HG03558 (cell line): ENCODE measurements around the gene RTTN.
"Not testable (repeated sequence)": the region's sequence is repeated elsewhere in the genome, so short reads cannot be mapped to it uniquely, and the experiment has no call there.

Experiments used
- ATAC-seq: cut with Tn5 transposase; IDR thresholded peaks from one replicate; pipeline ENCODE4 v1.9.1; 2021; ENCODE audit warnings: moderate number of reproducible peaks; ENCODE audit not compliant: unreplicated experiment; ENCODE audit errors: extremely low read depth

RTTN gene, protein sequence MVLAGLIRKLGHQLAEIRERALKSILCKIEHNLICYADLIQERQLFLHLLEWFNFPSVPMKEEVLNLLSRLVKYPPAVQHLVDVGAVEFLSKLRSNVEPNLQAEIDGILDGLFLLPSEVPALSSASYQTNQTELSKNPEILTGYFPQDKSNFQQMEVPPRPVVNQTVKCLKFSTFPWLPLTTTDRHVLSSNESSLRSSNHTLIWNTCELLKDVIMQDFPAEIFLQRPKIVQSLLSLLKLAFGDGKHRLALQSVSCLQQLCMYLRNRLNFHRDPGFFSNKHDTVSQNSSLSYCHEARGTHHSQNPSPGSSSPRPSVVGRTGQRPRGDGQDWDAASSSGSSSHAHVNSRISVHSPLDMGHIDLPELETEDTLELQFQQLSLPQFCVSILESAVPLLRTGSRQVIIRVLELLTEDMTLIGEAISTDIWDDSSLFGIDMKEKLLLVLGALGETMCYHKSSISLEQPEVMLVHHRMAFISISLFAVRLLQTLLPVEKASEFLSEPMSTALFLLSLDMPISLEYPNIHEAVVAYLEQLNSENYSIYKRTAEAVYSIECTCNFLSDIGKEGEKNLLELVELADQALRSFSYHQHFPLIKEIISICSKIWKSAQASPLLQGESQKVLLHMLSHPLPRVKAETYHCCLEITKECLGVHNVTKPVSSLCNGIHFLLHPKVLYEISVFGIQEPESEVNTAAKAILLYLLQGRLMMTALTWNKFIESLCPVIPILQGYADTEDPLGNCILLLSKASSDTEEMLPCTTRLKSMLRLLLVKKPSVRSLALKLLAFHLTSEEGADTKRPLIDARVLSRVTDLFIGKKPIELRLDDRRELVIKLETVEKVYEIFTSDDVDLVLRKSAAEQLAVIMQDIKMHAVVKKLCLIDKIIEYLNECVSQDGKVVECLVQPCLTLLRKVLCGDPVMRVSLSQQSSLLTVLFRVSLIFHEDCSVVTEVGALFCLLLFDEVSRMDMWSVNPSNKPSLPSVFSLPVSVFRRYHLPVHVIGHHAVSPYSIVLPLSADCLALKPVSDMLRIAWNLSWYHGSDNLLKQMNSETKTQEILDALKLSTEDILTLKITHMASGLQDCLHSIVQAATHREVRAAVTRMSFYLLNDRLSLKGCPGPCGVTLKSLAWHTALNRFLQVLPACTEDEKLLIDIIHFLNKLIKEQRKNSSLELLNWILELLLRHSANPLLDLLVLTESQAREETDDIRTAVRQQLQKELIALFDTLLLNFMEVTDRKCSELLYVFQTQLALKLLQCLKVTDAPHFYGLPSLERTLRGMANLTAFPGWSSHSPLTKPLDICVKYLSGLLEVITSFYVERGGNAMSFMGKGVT (N-terminal part only)

DNA sequence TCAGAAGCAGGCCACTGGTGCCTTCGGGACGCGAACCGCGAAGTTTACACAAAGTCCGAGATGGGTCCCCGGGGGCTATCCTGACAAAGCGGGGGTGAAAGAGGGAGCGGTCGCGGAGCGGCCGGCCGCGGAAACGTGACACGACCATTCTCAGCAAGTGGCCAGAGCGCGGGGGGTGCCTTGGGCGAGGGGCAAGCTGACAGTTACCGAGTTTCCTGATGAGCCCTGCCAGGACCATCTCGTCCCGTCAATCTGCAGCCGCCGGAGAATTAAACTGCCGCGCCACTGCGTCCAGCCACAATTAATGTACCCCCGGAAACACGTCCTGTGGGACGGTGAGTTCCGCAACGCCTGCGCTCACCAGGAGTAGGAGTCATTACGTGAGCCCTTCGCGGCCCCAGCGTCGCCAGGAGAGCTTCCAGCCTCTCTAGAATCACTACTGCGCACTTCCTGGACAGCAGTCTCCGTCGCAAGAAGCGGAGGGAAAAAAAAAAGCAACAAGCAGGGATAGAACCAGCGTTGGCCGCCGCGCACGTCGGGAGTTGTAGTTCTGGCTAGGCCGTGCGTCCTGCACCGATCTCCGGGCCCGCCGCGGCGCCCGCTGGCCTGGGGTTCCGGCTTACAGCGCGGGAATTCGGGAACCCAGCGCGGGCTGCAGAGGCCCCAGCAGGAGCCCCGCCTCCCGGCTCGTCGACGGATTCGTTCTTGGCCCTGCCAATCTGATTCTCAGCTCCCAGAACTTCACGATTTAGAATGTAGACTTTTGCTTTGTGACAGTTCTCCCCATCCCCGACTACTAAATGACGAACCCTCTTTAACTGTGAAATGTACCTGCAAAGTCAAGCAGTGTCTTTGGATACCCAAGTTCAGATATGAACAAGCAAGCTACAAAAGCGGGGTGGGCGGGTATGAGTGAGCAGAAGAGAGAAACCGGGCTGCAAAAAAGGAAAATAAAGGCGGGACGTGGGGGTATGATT is at the start of gene RTTN:
TSS of gene RTTN (minus strand) at position 267 of the 977 bp plus-strand sequence. CDS start at position 238, 29 bp downstream.
- ATAC-seq: peak; percentile 93

DNA sequence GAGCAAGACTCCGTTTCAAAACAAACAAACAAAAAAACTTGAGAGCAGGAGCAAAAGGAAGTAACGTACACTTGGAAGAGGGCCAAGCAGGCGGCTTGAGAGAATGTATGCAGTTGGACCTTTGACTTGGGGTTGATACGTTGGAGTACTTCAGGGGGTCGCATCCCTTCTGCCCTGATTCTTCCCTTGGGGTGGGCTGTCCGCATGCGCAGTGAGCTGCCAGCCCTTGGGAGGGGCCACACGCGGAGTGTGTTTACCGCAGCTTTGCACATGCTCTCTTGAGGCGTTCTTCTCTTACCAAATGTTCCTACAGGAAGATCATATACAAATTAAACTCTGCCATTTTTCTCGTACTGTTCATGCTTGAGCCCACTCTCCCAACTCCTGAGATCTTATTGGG is 45.3 kb upstream of the RTTN start:
- no peak for ATAC-seq

DNA sequence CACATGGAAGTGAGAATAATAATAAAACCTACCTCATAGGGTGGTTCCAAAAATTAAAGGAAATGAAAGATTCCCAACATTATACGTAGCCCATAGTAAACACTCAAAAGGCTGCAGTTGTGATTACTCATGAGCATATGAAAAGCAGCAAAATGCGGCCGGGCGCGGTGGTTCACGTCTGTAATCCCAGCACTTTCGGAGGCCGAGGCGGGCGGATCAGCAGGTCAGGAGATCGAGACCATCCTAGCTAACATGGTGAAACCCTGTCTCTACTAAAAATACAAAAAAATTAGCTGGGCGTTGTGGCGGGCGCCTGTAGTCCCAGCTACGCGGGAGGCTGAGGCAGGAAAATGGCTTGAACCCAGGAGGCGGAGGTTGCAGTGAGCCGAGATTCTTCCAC is 44.4 kb upstream of the RTTN start:
- not testable (repeated sequence) for ATAC-seq

DNA sequence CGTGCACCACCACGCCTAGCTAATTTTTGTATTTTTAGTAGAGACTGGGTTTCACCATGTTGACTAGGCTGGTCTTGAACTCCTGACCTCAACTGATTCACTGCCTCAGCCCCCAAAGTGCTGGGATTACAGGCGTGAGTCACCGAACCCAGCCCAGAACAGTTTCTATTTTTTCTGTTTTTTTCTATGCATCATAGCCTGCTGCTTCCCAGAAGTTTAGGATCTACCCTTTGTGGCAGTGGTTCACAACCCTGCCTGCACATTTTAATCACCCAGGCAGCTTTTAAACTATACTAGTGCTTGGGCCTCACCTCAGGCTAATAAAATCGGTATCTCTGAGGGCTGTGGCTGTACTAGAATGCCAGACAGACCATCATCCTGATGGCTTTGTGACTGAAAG is 43.6 kb upstream of the RTTN start:
- no peak for ATAC-seq

DNA sequence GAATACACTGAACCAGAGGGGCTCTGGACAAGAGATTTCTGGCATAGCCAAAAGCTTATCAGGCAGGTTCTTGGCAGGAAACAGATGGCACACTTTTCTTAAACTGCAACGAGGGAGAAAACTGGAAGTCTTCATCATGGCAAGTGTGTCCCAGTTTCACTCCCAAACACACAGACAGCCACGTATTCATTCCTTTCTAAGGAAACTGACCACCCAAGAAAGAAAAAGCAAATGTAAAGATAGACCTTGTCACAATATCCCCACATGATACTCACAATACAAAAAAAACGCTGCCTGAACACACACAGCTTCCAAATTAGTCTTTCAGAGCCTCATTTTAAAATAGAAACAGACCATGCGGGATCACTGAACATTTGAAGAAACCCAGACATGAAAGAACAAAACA is 40.6 kb upstream of the RTTN start:
- ATAC-seq: no peak

DNA sequence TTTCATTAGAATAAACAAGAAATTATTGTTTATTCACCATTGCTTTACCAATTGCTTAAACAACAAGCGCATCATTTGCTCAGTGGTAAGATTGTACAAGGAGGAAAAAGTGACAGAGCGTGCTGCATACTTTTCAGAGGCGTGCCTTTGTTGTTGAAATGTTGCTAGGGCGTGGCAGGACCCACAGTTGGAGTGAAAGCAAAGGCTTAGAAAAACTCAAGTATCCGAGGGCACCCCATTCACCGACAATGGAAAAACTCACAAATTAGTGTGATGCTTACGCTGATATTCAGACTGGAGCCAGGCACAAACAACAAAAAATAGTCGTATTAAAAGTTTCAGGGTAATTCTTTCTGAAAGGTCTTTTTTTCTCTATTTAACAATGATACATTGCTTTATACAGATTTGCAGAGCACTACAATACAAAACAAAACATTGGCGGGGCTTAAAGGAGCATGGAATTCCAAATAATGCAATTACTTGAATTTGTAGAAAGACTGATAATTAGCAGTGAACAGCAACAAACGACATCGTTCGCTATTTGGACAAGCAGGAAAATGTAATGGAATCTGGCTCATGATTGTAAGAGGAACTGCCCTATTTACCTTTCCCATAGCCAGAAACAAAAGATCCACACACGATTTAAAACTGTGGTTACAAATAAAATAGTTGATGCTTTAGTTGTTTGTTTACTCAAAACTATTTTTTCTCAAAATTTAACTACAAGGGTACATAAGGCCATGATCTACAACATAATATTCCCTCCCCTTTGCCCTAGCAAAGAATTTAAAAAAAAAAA is 37.8 kb upstream of the RTTN start:
- ATAC-seq: no peak

DNA sequence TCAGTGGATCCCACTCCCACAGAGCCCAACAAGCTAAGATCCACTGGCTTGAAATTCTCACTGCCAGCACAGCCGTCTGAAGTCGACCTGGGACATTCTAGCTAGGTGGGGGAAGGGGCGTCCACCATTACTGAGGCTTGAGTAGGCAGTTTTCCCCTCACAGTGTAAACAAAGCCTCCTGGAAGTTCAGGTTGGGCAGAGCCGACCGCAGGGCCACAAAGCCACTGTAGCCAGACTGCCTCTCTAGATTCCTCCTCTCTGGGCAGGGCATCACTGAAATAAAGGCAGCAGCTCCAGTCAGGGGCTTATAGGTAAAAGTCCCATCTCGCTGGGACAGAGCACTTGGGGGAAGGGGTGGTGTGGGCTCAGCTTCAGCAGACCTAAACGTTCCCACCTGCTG is 31.4 kb upstream of the RTTN start:
- ATAC-seq: not testable (repeated sequence)

DNA sequence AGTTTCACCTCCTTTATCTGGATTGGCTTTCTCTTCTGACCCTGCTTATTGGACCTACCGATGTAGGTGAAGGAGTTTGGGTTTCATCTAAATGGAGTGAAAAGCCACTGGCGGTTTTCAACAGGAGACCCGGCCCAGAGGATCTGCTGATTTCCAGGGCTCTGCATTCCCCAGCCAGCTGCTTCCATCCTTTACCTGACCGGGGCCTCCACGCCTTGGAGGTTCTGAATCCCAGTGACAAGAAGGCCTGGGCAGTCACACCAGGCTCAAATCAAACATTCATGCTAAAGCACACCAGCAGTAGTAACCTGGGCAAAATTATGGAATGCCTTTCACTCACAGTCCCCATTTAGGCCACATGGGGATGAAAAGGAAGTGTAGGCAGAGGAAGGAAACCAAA is 30.0 kb upstream of the RTTN start:
- no peak for ATAC-seq

DNA sequence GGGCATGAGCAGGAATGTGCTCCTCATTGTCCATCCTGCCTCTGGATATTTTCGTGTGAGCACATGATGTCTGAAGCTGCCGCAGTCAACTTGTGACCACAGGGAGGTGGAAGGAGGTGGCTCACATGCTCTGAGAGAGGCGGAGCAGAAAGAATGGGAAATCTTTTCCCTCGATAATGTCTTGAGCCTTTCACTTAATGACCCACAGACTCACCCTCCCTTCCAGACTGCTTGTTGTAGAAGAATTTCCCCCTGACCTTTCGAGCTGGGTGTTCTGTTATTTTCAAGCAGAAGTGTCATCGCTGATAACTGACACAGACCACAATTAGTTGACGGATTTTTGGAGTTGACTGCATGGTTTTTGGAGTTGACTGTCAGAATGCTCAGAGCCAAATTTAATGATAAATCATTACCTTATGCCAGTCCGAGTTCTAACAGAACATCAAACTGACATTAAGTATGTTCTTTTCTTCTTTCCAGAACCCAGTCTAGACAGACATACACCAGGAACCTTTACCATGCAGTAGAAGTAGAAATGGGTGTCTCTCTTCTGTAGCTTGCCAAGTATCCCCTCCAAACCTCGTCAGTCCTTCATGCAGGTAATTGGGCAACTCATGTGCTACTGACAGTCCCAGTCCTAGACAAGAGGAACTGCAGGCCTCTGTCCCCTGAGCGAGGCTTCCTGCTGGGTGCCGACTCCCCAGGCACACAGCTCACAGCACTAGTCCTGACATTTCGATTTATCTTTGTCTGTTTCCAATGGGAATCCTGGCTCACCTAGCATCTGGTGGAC is 29.4 kb upstream of the RTTN start:
- no peak for ATAC-seq

DNA sequence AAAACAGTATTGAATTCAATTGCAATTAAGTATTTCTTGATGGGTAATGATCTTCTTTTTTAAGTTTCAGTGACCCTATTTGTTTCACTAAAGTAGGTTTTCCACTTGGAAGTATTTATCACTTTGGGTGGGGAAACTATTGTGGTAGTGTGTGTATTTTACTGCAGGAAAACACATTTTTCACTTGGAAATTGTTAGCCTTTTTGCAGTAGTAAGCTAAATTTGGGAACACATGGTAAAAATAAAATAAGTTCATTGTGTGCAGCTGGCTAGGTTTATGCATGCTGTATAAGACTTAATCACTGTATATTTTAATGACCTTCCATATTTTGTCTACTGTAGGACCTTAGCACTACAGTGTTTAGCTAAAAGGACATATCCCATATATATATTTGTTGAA is 28.5 kb upstream of the RTTN start:
- no peak for ATAC-seq

DNA sequence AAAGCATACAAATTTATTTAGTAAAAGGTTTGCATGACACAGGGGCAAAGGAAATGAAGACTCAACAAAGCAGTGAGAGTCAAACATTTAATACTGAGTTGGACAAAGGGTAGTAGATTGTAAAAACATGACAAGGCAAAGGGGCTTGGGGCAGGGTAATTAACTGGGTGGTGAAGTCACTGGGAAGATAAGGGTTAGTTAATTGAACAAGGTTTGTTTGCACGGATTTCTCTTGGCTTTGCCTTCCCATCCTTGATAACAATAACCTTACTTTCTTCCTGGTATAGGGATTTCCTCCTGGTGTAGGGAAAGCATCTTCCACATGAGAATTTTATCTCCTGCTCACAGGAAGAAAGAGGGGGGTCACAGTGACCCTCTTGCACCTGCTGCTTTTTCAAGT is 26.8 kb upstream of the RTTN start:
- ATAC-seq: no peak

DNA sequence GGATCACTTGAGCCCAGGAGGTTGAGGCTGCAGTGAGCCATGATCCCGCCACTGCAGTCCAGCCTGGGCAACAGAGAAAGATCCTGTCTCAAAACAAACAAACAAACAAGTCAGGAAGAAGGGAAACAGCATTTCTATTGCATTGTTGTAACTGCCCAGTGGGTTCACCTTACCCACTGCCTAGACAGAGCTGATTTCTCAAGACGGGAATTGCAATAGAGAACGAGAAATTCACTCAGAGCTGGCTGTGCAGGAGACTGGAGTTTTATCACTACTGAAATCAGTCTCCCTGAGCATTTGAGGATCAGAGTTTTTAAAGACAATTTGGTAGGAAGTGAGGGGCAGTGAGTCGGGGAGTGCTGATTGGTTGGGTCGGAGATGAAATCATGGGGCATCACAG is 24.2 kb upstream of the RTTN start:
- ATAC-seq: no peak

DNA sequence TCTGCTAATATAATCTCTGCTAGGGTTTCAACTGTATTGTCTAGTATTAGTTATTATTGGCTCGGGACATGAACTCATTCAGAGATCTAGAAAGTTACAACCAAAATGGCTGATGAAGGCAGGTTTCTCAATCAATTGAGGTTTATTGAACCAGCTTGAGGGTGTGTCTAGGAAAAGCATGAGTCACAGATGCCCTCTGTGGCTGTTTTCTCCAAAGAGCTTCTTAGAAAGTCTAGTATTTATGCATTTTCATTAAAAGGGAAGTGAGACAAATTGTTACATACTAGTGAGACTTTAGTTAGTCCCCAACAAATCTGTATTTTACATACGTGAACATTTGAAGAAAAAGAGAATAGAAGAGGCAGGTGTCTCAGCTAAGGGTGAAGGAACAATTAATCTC is 23.0 kb upstream of the RTTN start:
- no peak for ATAC-seq

DNA sequence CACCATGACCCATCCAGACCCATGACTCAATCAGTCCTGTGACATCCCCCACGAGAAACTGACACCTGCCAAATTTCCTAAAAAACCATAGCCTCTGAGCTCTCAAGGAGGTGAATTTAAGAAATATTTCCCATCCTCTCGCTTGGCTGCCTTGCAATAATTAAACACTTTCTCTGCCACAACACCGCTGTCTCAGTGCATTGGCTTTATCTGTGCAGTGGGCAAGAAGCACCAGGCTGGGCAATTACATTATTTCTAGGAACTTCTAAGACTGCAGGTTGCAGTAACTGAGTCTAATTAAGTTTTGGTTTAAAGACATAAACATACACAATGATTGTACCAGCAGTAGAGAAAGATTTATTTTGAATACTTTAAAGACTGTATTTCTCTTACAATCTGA is 22.0 kb upstream of the RTTN start:
- no peak for ATAC-seq

DNA sequence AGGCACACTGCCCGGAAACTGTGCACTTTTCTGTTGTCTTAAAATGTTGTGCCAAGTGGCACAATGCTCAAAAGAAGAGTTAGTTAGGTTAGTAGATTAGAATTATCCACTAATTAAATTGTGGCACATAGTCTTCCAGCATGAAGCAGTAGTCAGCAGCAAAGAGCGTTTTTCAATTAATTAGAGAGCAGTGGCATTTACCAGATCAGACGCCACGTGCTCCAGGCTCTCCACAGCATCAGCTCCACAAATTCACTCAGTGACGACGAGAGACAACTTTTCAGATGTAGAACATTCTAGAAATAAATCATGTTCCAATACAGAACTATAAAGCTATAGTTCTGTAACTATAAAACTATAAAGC is 16.4 kb upstream of the RTTN start:
- no peak for ATAC-seq

DNA sequence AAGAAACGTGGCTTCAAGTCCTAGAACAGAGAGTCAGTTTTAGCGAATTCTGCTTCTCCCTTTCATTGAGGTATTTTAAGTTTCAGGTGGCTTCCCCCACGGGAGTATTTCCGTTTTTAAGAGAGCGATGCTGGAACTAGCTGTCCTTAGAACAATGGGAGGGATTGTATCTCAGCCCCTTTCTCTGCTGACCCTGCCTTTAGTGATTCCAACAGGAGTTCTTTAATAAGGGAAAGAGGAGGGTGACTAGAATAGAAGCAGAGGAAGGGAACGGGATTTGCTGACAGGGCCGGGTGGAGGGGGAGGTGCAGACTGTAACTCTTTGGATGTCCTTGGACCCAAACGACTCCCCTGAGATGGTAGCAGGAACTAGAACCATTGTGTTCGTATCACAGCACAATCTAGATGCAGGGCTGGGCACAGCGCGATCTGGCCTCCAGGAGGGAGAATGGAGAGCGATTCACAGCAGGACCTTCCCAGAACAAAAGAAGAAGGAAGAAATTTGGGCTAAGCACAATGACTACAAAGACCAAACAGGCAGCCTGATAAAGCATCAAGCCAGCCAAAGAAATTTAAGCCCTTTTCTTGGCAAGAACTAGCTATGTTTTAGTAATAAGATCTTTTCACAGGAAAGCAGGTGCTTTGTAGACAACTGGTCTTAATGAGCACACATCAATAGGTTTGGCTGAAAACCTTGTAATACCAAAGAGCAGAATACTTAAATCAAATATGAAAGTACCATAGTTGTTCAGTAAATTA is 15.8 kb upstream of the RTTN start:
- no peak for ATAC-seq

DNA sequence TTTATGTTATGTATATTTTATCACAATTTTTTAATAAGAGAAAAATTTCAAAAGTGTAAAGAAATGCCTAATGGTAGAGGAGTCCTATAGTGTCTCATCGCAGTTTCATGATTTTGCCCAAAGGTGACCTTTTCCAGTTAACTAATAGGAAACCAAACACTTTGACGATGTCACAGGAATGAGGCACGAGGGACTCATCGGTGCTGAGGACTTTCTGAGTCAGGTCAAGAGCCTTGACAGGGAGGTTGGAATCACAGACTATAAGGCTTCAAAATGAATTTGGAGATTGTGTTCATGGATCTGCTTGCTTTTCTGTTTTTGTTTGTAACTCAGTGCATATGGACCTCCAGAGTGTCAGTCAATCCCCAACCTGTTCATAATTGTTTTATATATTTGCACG is 15.1 kb upstream of the RTTN start:
- ATAC-seq: no peak
